Tibial nerve (tissue), 4 donors: Measurements from ENCODE around the gene TMEM185B. TPM values are rescaled to one million over a fixed set of nuclear protein-coding genes. Genes with fewer than 3 reads are reported as not detected.
"Not testable (repeated sequence)": the region's sequence is repeated elsewhere in the genome, so short reads cannot be mapped to it uniquely, and the experiment has no call there.

Source experiments
- DNase-seq, 2 donors: peaks; one replicate each; pipeline ENCODE4 v3.0.0-alpha.2; 2019; ENCODE audit warnings: low spot score in 2 of 2
- H3K27ac ChIP-seq, 4 donors: fragments of 200-600 bp; sonication (generic) in 3 of 4; one replicate each; pipeline ENCODE4 v1.5.1; 2017 to 2019; ENCODE audit warnings: mild to moderate bottlenecking in 1 of 4
- H3K27me3 ChIP-seq, 2 donors: fragments of 200-600 bp; sonication (generic) in 1 of 2; one replicate each; pipeline versions ENCODE4 v1.5.1 to v1.6.0; 2017 to 2019
- H3K36me3 ChIP-seq, 3 donors: fragments of 200-600 bp; sonication (generic); one replicate each; pipeline ENCODE4 v1.5.1; 2018 to 2019
- H3K4me1 ChIP-seq, 4 donors: fragments of 200-600 bp; sonication (generic) in 3 of 4; one replicate each; pipeline ENCODE4 v1.5.1; 2017 to 2019
- H3K4me3 ChIP-seq, 4 donors: fragments of 200-600 bp; sonication (generic) in 3 of 4; one replicate each; pipeline ENCODE4 v1.5.1; 2017 to 2019; ENCODE audit warnings: mild to moderate bottlenecking in 1 of 4, moderate library complexity in 1 of 4
- H3K9me3 ChIP-seq, 4 donors: fragments of 200-600 bp; sonication (generic) in 3 of 4; one replicate each; pipeline ENCODE4 v1.5.1; 2017 to 2019
- CTCF ChIP-seq, 5 experiments: fragments of 200-600 bp in 3 of 5; fragments of 450-650 bp in 2 of 5; sonication (generic) in 3 of 5; IDR thresholded peaks; one replicate each; pipeline ENCODE4 v1.5.1; 2016 to 2019; ENCODE audit warnings: antibody characterized with exemption in 5 of 5, mild to moderate bottlenecking in 3 of 5, moderate library complexity in 2 of 5
- EP300 ChIP-seq, 2 donors: sonication (generic); formaldehyde crosslinking; IDR thresholded peaks; one replicate each; pipeline ENCODE4 v1.6.1; 2017; ENCODE audit warnings: antibody characterized with exemption in 2 of 2, mild to moderate bottlenecking in 1 of 2
- POLR2A ChIP-seq, 2 donors: fragments of 450-650 bp; IDR thresholded peaks; one replicate each; pipeline ENCODE4 v1.6.1; 2017; ENCODE audit warnings: antibody characterized with exemption in 2 of 2, mild to moderate bottlenecking in 2 of 2, moderate library complexity in 2 of 2
- WGBS, 2 donors: methylation state at CpG; one replicate each; pipeline ENCODE4 v1.1.5; 2018; 5-methylcytosine and 5-hydroxymethylcytosine counted together
- total RNA-seq, 4 donors: library from RNA; depleted of rRNA; stranded (reverse); fragments of >200 nt; gene quantifications; one replicate each; pipeline ENCODE4 v1.1.0, GENCODE V29; 2016

Gene TMEM185B
- total RNA-seq, 4 donors from 2014 or later = 20.5 to 38.1 (median 35.5) TPM

- Histone ChIP-seq H3K9me3 (no peaks in the 10 kb centered on the region), H3K4me3 (no peak overlapping the region), H3K36me3 (no peaks in the 10 kb centered on the region), H3K4me1 (peaks cover 0 to 16% (median 5%) of the 10 kb centered on the region in 4 donors), H3K27ac (no peak overlapping the region), H3K27me3 (peaks cover 0 to 10% of the 10 kb centered on the region in 2 donors)
- 50 to 53% methylated on average over 10 of the region's 10 CpGs for WGBS, 2 donors
- TF ChIP-seq EP300 (IDR thresholded peaks at IDR 0.05) (no peak), POLR2A (IDR thresholded peaks at IDR 0.05) (no peak), CTCF (IDR thresholded peaks at IDR 0.05) (no peak)
- DNase-seq = no peak
These were observed 14.3 kb upstream of the TMEM185B start for GRCh38 chr2:120237491-120237902.

GRCh38 chr2:120236791-120237190 is 13.6 kb upstream of the TMEM185B start:
- no peak for DNase-seq
- no peak for TF ChIP-seq CTCF (IDR thresholded peaks at IDR 0.05)
- TF ChIP-seq POLR2A (IDR thresholded peaks at IDR 0.05) = no peak
- TF ChIP-seq EP300 (IDR thresholded peaks at IDR 0.05) = no peak
- Histone ChIP-seq H3K27me3 (peaks cover 0 to 10% of the 10 kb centered on the region in 2 donors), H3K9me3 (no peaks in the 10 kb centered on the region), H3K36me3 (no peaks in the 10 kb centered on the region), H3K4me1 (peaks cover 0 to 20% (median 5%) of the 10 kb centered on the region in 4 donors), H3K27ac (no peak overlapping the region), H3K4me3 (no peak overlapping the region)
- WGBS, 2 donors = 65 to 79% methylated on average over 5 of the region's 5 CpGs

- peaks cover 0 to 21% (median 5%) of the 10 kb centered on the region in 4 donors for H3K4me1 ChIP-seq
- no peak for TF ChIP-seq EP300 (IDR thresholded peaks at IDR 0.05)
- no peak for TF ChIP-seq CTCF (IDR thresholded peaks at IDR 0.05)
- no peak for TF ChIP-seq POLR2A (IDR thresholded peaks at IDR 0.05)
- H3K27me3 ChIP-seq = peaks cover 0 to 10% of the 10 kb centered on the region in 2 donors
- no peak overlapping the region for H3K4me3 ChIP-seq
- DNase-seq = no peak
- H3K36me3 ChIP-seq = no peaks in the 10 kb centered on the region
- 67 to 80% methylated on average over 7 to 10 of the region's 10 CpGs for WGBS, 2 donors
- no peaks in the 10 kb centered on the region for H3K9me3 ChIP-seq
- H3K27ac ChIP-seq = no peak overlapping the region
These were observed 13.1 kb upstream of the TMEM185B start for GRCh38 chr2:120236316-120236715.

GRCh38 chr2:120235681-120236080 is 12.5 kb upstream of the TMEM185B start:
- no peaks in the 10 kb centered on the region for H3K36me3 ChIP-seq
- no peak for DNase-seq
- H3K4me1 ChIP-seq = peaks cover 0 to 21% (median 7%) of the 10 kb centered on the region in 4 donors
- 87% methylated on average over 6 of the region's 6 CpGs for WGBS, 2 donors
- TF ChIP-seq CTCF (IDR thresholded peaks at IDR 0.05) (no peak), EP300 (IDR thresholded peaks at IDR 0.05) (no peak), POLR2A (IDR thresholded peaks at IDR 0.05) (no peak)
- H3K27ac ChIP-seq = no peak overlapping the region
- H3K4me3 ChIP-seq = no peak overlapping the region
- no peaks in the 10 kb centered on the region for H3K9me3 ChIP-seq
- peaks cover 0 to 10% of the 10 kb centered on the region in 2 donors for H3K27me3 ChIP-seq

- DNase-seq = not testable (repeated sequence)
- WGBS, 2 donors = 93 to 98% methylated on average over 2 of the region's 2 CpGs
These were observed 12.0 kb upstream of the TMEM185B start for GRCh38 chr2:120235158-120235557.

GRCh38 chr2:120233292-120233691 is 10.1 kb upstream of the TMEM185B start:
- 84 to 86% methylated on average over 5 of the region's 5 CpGs for WGBS, 2 donors
- no peak for TF ChIP-seq POLR2A (IDR thresholded peaks at IDR 0.05)

More at GRCh38 chr2:120235158-120235557, 12.0 kb upstream of the TMEM185B start:
- H3K4me3 ChIP-seq, H3K36me3 ChIP-seq, H3K9me3 ChIP-seq, H3K27me3 ChIP-seq, H3K27ac ChIP-seq: not testable (repeated sequence)
- peaks cover 0 to 21% (median 7%) of the 10 kb centered on the region in 4 donors for H3K4me1 ChIP-seq

More at GRCh38 chr2:120233292-120233691, 10.1 kb upstream of the TMEM185B start:
- peaks cover 0 to 10% (median 2%) of the 10 kb centered on the region in 4 donors for H3K4me1 ChIP-seq
- H3K4me3 ChIP-seq = no peak overlapping the region
- H3K9me3 ChIP-seq = no peaks in the 10 kb centered on the region
- DNase-seq = no peak
- no peaks in the 10 kb centered on the region for H3K36me3 ChIP-seq
- no peaks in the 10 kb centered on the region for H3K27me3 ChIP-seq
- no peak overlapping the region for H3K27ac ChIP-seq
